ES-I3 (cell line): ENCODE results near the gene PDE6B.

Experiments
- H3K36me3 ChIP-seq: 2 replicates; pipeline ENCODE4 v1.6.1; 2013; ENCODE audit warnings: mild to moderate bottlenecking, low read length, control low read depth, moderate library complexity; ENCODE audit not compliant: insufficient read depth
- H3K4me1 ChIP-seq: 2 replicates; pipeline ENCODE4 v1.6.1; 2013; ENCODE audit warnings: mild to moderate bottlenecking, control low read depth, low read length; ENCODE audit not compliant: insufficient read depth
- H3K9ac ChIP-seq: 2 replicates; pipeline ENCODE4 v1.6.1; 2013; ENCODE audit warnings: low read depth, mild to moderate bottlenecking, low read length, moderate library complexity
- H3K9me3 ChIP-seq: 2 replicates; pipeline ENCODE4 v1.6.1; 2013; ENCODE audit warnings: mild to moderate bottlenecking, low read length, moderate library complexity; ENCODE audit not compliant: control insufficient read depth, insufficient read depth

PDE6B gene

DNA sequence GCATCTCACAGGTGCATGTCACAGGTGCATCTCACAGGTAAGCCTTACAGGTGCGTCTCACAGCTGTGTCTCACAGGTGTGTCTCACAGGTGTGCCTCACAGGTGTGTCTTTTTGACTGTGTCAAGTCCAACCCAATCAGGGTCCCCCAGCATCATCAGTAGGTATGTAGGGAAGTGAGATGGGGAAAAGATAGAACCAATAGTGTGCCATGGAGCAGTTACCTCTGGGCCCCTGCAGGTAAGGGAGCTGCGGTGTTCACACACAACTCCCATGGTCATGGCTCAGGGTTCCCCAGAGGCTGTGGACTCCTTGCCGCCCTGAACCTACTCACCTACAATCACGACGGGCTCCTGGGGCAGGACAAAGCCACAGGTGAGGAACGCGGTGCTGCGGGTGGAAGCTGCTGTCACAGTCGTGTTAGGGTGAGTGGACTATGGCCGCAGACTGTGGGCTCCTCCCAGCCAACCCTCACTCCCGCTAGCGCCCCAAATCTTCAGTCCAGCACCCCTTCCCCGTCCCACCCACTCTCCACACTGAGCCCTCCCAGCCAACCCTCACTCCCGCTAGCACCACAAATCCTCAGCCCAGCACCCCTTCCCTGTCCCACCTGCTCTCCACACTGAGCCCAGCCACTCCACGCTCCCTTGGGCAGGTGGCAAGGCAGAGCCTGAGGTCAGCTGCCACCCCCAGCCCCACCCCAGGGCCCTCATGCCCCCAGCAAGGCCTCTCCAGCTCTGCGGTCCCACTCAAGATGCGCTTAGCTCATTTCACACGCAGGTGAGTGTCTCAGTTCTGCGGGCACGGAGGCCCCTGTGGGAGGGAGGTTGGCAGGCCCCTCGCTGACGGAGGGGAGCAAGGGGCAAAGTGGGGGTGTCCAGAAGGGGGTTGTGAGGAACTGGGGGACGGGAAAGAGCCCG lies 2.1 kb upstream of the PDE6B start:
- peaks cover 12% of the 10 kb centered on the region; the same call in 1 of the 2 replicates for H3K4me1 ChIP-seq
- no peaks in the 10 kb centered on the region for H3K36me3 ChIP-seq
- H3K9ac ChIP-seq = no peak overlapping the region
- no peaks in the 10 kb centered on the region for H3K9me3 ChIP-seq

DNA sequence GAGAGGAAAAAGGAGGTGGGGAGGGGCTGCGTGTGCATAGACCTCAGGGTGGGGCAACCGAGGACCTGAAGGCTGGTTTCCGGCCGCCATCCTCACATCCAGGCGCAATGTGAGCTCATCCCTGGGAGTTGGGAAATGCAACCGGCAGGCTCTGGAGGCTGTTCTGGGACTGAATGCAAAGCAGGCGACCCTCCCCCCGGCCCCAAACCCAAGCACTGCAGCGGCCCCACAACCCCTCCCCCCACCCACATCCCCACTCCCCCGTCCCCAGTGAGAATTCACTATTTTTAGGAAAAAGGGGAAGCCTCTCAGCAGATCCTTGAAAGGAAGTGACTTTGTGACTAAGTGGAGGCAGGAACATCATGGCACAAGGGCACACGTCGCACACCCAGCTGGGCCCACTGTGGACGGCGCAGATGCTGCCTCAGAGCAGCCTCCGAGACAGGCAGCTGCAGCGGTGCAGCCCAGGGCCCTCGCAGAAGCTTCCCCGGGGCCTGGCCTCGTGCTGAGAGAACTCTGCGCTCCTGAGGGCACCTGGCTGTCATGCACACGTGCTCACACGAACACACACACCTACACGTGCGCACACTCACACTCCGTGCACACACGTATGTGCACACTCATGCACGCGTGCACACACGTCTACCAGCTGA lies 1.3 kb upstream of the PDE6B start:
- no peak overlapping the region for H3K9ac ChIP-seq
- H3K9me3 ChIP-seq = no peaks in the 10 kb centered on the region
- H3K4me1 ChIP-seq = peaks cover 12% of the 10 kb centered on the region; the same call in 1 of the 2 replicates
- H3K36me3 ChIP-seq = no peaks in the 10 kb centered on the region

DNA sequence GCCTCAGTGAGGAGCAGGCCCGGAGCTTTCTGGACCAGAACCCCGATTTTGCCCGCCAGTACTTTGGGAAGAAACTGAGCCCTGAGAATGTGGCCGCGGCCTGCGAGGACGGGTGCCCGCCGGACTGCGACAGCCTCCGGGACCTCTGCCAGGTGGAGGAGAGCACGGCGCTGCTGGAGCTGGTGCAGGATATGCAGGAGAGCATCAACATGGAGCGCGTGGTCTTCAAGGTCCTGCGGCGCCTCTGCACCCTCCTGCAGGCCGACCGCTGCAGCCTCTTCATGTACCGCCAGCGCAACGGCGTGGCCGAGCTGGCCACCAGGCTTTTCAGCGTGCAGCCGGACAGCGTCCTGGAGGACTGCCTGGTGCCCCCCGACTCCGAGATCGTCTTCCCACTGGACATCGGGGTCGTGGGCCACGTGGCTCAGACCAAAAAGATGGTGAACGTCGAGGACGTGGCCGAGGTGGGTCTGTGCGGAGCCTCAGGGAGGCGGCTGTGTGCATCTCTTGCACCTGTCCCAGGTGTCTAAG lies 323 bp downstream of the PDE6B start:
- Histone ChIP-seq H3K9me3 (no peaks in the 10 kb centered on the region), H3K4me1 (peaks cover 12% of the 10 kb centered on the region; the same call in 1 of the 2 replicates), H3K36me3 (no peaks in the 10 kb centered on the region), H3K9ac (no peak overlapping the region)

DNA sequence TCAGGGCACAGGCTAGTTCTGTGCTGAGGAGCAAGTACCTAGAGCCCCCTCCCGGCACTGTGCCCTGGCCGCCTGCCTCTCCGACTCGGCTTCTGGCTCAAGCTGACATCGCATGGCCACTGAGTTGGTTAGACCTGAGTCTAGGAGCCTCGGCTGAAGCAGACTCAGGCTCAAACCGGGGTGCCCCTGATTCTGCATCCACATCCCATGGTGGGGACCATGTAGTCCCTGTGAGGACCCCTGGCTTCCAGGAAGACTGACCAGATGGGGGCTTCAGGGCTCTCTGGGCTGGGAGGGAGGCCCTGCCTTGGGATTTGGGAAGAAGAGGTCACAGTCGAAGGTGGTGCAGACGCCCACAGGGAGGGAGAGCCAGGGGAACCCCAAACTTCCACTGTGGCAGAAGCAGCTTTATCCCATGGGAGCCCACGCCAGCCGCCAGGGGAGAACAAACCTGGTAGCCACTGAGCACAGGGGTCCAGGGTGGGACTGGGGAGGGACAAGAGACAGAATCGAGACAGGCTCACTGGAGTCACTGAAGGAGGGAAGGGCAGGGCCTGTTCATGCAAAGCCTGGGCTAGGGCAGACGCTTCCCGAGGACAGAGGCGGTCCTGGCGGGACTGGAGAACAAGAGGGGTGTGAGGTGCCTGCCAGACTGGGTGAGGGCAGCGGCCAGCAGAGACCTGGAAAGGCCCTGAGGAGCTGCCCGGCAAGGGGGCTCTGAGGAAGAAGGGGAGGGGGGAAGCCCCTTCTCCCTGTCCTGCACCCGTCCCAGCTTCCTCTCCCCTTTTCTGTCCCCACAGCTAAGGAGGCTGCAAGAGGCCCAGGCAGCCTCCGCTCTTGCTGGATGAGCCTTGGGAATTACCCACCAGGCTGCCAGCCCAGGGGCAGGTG lies 1.1 kb downstream of the PDE6B start:
- Histone ChIP-seq H3K36me3 (no peaks in the 10 kb centered on the region), H3K4me1 (peaks cover 12% of the 10 kb centered on the region; the same call in 1 of the 2 replicates), H3K9me3 (no peaks in the 10 kb centered on the region), H3K9ac (no peak overlapping the region)

DNA sequence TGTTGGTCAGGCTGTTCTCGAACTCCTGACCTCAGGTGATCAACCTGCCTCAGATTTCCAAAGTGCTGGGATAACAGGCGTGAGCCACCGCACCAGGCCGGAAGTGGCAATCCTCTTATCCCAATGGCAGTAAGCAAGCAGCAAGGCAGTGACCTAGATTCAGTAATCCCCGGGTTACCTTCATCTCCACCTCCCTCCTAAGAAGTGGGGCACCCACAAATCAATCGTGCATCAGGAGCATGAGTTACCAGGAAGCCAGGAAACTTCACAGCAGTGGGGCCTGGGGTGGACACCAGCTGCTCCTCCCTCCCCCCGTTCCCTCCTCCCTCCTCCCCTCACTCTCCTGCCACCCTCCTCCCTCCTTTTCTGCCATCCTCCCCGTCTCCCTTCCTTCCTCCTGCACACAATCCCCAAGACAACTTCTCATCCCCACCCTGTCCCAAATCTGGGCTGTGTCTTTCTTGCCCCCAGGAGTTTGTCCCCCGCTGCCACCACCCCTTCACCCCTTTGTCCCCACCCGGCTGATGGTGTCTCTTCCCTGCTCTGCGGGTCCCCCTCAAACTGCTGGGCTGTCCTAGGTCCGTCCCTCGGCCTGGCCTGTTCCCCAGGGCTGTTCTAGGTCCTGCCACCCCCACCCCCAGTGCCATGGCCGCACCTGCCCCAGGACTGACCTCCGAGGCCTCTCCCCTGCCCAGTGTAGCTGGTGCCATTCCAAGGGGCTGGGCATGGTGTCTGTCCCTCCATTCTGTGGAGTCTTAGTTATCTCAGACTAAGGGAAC lies 2.2 kb downstream of the PDE6B start:
- Histone ChIP-seq H3K36me3 (no peaks in the 10 kb centered on the region), H3K9ac (no peak overlapping the region), H3K9me3 (no peaks in the 10 kb centered on the region), H3K4me1 (peaks cover 12% of the 10 kb centered on the region; the same call in 1 of the 2 replicates)

DNA sequence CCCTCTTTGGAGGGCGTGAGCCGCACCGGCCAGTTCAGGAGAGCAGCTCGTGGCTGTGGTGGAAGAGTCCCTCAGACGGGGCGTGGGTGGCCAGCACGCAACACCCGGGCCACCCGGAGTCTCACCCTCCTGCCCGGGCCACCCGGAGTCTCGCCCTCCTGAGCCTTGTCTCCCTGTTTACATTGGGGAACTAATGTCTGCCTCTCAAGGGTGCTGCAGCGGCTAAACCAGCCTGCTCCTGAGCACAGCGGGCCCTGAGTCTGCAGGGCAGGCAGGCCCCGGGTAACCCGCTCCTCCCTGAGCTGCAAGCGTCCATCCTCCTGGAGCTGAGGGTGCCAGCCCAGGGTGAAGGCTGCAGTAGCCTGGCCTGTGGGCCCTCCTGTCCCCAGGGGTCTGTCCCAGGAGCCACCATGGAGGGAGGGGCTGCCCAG lies 3.0 kb downstream of the PDE6B start:
- peaks cover 12% of the 10 kb centered on the region; the same call in 1 of the 2 replicates for H3K4me1 ChIP-seq
- no peaks in the 10 kb centered on the region for H3K36me3 ChIP-seq
- no peak overlapping the region for H3K9ac ChIP-seq
- H3K9me3 ChIP-seq = no peaks in the 10 kb centered on the region

DNA sequence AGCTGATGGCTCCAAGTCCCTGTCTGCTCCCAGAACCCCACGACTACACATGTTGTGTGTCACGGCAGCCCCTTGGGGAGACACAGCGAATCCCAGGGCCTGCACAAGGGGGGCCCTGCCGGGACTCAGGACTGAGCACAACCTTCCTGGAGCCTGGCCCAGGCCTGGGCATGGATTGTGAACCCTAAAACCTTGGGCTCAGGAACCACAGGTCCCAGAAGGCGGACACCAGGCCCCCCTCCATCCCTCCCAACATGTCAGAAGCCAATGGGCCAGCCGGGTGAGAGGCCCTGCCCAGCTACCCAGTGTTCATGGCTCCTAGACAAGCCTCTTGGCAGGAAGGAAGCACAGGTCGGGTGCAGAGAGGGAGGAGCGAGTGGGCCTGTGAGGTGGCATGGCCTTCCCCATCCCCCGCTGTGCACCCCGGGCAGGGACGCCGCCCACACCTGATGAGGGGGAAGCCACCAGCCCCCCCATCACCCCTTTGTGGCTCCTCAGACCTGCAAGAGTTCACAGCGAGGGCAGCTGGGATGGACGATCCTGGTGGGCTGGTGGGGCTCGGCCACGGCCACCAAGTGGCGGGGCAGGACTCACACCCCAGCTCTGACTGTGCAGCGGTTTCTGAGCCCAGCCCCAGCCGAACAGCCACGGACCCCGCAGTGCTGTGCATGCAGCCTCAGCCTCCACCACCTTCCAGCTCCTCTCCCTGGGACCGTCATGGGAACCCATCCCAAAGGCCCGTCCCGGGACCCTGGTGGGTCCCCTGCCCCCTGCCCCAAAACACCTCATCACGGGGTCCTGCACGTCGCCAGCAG lies 3.7 kb downstream of the PDE6B start:
- Histone ChIP-seq H3K9ac (no peak overlapping the region), H3K4me1 (peaks cover 12% of the 10 kb centered on the region; the same call in 1 of the 2 replicates)

DNA sequence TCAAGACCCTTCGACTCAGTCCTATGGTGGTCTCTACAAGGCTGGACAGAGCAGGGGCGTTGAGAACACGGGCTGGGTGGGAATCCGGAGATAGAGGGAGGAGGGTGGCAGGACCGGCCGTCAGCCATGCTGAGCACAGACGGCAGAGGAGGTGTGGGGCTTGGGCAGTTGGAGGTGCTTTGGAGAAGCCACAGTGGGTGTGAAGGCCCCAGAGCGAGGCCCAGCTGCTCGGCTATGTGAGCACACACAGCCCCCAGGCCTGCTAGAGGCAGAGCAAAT lies 4.2 kb downstream of the PDE6B start:
- Histone ChIP-seq H3K9me3 (no peaks in the 10 kb centered on the region), H3K4me1 (peaks cover 8% of the 10 kb centered on the region; the same call in 1 of the 2 replicates), H3K9ac (no peak overlapping the region), H3K36me3 (no peaks in the 10 kb centered on the region)

More for the DNA sequence above, 3.7 kb downstream of the PDE6B start:
- Histone ChIP-seq H3K9me3 (no peaks in the 10 kb centered on the region), H3K36me3 (no peaks in the 10 kb centered on the region)

DNA sequence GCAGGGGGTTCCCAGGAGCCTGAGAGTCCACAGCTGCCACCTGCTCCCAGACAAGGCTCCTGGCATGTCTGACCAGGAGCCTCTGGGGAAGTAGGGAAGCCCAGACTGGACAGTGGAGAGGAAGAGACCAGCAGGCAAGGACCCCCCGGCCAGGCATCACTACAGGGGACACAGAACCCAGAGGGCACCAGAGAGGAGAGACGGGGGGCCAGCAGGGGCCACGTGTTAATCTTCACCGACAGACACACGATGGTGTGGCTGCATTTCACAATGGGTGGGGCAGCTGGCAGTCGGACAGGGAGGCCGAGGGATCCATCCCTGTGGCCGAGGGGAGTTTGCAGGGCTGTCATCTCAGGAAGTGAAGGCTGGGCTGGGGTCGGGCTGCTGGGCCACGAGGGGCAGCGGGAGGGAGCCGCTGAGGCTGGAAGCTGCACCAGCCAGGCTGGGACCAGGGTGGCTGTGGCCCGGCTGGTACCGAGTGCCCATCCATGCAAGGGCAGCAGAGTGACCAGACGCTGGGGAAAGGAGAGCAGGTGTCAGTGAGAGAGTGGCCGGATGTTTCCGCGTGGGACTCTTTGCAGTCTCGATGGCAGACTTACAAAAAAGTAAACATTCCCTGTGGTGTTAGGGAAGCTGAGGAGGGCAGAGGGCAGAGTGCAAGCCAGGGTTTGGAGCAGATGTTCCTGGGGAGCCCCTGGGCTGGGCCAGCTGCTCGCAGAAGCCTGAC lies 4.7 kb downstream of the PDE6B start:
- Histone ChIP-seq H3K9ac (no peak overlapping the region), H3K4me1 (peaks cover 3% of the 10 kb centered on the region; the same call in 1 of the 2 replicates), H3K36me3 (no peaks in the 10 kb centered on the region), H3K9me3 (no peaks in the 10 kb centered on the region)

DNA sequence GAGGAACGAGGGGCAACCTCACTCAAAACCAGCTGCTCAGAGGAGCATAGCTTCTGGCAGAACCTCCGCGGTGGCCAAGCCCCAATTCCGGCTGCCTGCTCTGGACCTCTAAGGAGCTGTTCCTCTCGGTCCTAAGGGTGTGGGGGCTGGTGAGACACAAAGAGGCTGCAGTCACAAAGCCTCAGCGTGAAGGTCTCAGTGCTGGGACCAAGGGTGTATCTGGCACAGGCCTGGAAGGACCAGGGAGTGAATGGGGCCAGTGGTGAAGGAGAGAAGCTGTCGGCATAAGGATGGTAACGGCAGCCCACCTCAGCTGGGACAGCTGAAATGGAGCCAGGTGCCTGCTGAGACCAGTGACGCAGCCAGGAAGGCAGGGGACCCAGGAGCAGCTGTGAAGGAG lies 5.3 kb downstream of the PDE6B start:
- H3K9me3 ChIP-seq = no peaks in the 10 kb centered on the region
- no peak overlapping the region for H3K9ac ChIP-seq
- no peaks in the 10 kb centered on the region for H3K36me3 ChIP-seq
- no peaks in the 10 kb centered on the region; the same call in 1 of the 2 replicates for H3K4me1 ChIP-seq

DNA sequence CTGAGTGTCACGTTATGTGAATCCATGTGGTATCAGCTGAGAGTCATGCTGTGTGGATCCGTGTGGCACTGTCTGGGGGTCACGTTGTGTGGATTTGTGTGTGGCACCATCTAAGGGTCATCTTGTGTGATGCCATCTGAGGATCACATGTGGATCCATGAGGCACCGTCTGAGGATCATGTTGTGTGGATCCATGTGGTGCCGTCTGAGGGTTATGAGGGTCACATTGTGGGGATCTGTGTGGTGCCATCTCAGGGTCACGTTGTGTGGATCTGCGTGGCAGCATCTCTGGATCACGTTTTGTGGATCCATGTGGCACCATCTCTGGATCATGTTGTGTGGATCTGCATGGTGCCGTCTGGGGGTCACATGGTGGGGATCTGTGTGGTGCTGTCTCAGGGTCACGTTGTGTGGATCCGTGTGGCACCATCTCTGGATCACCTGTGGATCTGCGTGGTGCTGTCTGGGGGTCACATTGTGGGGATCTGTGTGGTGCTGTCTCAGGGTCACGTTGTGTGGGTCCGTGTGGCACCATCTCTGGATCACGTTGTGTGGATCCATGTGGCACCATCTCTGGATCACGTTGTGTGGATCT lies 6.9 kb downstream of the PDE6B start:
- Histone ChIP-seq H3K9me3 (no peaks in the 10 kb centered on the region), H3K36me3 (no peaks in the 10 kb centered on the region)

DNA sequence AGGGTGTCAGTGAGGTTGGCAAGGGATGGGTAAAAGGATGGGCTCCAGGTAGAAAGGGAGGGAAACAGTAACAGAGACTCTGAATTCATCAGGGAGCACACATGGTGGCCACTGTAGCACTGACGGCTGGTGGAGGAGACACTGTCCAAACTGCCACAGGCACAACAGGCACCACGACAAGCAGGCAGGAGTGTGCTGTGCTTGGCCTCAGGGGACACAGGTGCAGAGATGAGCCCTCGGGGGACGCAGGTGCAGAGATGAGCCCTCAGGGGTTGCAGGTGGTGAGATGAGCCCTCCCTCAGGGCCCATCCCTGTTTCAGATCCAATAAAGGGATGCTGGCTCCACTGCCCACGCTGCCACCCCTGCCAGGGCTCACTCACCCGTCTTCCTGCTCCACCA lies 7.6 kb downstream of the PDE6B start:
- no peak overlapping the region for H3K9ac ChIP-seq
- no peaks in the 10 kb centered on the region for H3K9me3 ChIP-seq

More for the DNA sequence above, 6.9 kb downstream of the PDE6B start:
- H3K9ac ChIP-seq = no peak overlapping the region
- H3K4me1 ChIP-seq = no peaks in the 10 kb centered on the region; the same call in 1 of the 2 replicates

More for the DNA sequence above, 7.6 kb downstream of the PDE6B start:
- H3K36me3 ChIP-seq = no peaks in the 10 kb centered on the region
- no peaks in the 10 kb centered on the region; the same call in 1 of the 2 replicates for H3K4me1 ChIP-seq
